HepG2 (cell line): Measurements from ENCODE around the gene KIN. TPM values are rescaled to one million over a fixed set of nuclear protein-coding genes. Genes with fewer than 3 reads are reported as not detected.

Experiments
- HIC2 ChIP-seq: sonication (generic); formaldehyde crosslinking; IDR thresholded peaks from 2 replicates; pipeline ENCODE4 v1.9.0; 2022; ENCODE audit warnings: low read depth, missing genetic modification reagents
- KDM5A ChIP-seq: fragments of 200-600 bp; sonication (generic); IDR thresholded peaks from 2 replicates; pipeline ENCODE4 v1.7.0; 2018; ENCODE audit warnings: antibody characterized with exemption, mild to moderate bottlenecking, low read length, borderline replicate concordance
- KLF13 ChIP-seq: sonication (generic); formaldehyde crosslinking; IDR thresholded peaks from 2 replicates; pipeline ENCODE4 v1.4.0; 2020; ENCODE audit warnings: mild to moderate bottlenecking, missing genetic modification reagents
- PHB2 ChIP-seq: fragments of 450-650 bp; IDR thresholded peaks from 2 replicates; pipeline ENCODE4 v1.6.1; 2018; ENCODE audit not compliant: partially characterized antibody
- ZBTB26 ChIP-seq: IDR thresholded peaks from 2 replicates; pipeline ENCODE4 v1.6.1; 2016; ENCODE audit warnings: missing compliant biosample characterization, missing genetic modification reagents, borderline replicate concordance
- ZFP62 ChIP-seq: sonication (generic); formaldehyde crosslinking; IDR thresholded peaks from 2 replicates; pipeline ENCODE4 v1.4.0; 2020; ENCODE audit warnings: missing genetic modification reagents
- ZMYM3 ChIP-seq: sonication (generic); formaldehyde crosslinking; IDR thresholded peaks from 2 replicates; pipeline ENCODE4 v1.5.1; 2020; ENCODE audit warnings: mild to moderate bottlenecking, missing genetic modification reagents
- ZNF12 ChIP-seq: sonication (generic); formaldehyde crosslinking; IDR thresholded peaks from 2 replicates; pipeline ENCODE4 v1.5.0; 2020; ENCODE audit warnings: missing genetic modification reagents
- ZNF776 ChIP-seq: sonication (generic); formaldehyde crosslinking; IDR thresholded peaks from 2 replicates; pipeline ENCODE4 v1.4.0; 2020; ENCODE audit warnings: mild to moderate bottlenecking, missing genetic modification reagents
- ZNF891 ChIP-seq: sonication (generic); formaldehyde crosslinking; IDR thresholded peaks from 2 replicates; pipeline ENCODE4 v1.5.0; 2020; ENCODE audit warnings: mild to moderate bottlenecking, missing genetic modification reagents
- polyA plus RNA-seq, 8 experiments: library from polyadenylated mRNA; depleted of rRNA in 3 of 8; stranded (reverse) in 7 of 8; unstranded in 1 of 8; fragments of >200 nt; fragmentation: Illumina TruSeq in 4 of 8; extraction: Trizol in 4 of 8; gene quantifications; 2 replicates each; pipeline versions ENCODE4 v1.2.1 to v1.2.3, GENCODE V29; 2011 to 2016; ENCODE audit warnings: low read depth in 4 of 8, missing spikeins in 1 of 8, mixed read lengths in 1 of 8; ENCODE audit not compliant: insufficient read depth in 1 of 8
- total RNA-seq, 5 experiments: library from RNA; depleted of rRNA; stranded (reverse); fragments of >200 nt; fragmentation: Illumina TruSeq; extraction: Trizol; gene quantifications; 2 replicates each; pipeline ENCODE4 v1.2.3, GENCODE V29; 2016; ENCODE audit warnings: low read depth in 1 of 5
- TF ChIP-seq, protein P1 (sequence below): sonication (generic); formaldehyde crosslinking; IDR thresholded peaks from 2 replicates; pipeline ENCODE4 v1.4.0; 2020; ENCODE audit warnings: mild to moderate bottlenecking, low read depth, missing genetic modification reagents
- TF ChIP-seq, protein P2 (sequence below): sonication (generic); formaldehyde crosslinking; IDR thresholded peaks from 2 replicates; pipeline ENCODE4 v1.4.0; 2020; ENCODE audit warnings: mild to moderate bottlenecking, missing genetic modification reagents
- TF ChIP-seq, protein P3 (sequence below): sonication (generic); formaldehyde crosslinking; IDR thresholded peaks from 2 replicates; pipeline ENCODE4 v1.9.0; 2021; ENCODE audit warnings: missing genetic modification reagents, borderline replicate concordance
- TF ChIP-seq, protein P4 (sequence below), 2 experiments: sonication (generic) in 1 of 2; formaldehyde crosslinking in 1 of 2; IDR thresholded peaks; 2 replicates each; pipeline versions ENCODE4 v1.5.1 to v1.6.1; 2011 to 2020; ENCODE audit warnings: borderline replicate concordance in 1 of 2, low read depth in 1 of 2, low read length in 1 of 2, mild to moderate bottlenecking in 1 of 2, missing genetic modification reagents in 1 of 2, moderate library complexity in 1 of 2

Gene KIN
- total and polyA plus RNA-seq, 2 of the 13 experiments (the other 11 are each of a cell fraction or from before 2014, with no cell fraction given): 4.9 to 23.2 TPM

DNA sequence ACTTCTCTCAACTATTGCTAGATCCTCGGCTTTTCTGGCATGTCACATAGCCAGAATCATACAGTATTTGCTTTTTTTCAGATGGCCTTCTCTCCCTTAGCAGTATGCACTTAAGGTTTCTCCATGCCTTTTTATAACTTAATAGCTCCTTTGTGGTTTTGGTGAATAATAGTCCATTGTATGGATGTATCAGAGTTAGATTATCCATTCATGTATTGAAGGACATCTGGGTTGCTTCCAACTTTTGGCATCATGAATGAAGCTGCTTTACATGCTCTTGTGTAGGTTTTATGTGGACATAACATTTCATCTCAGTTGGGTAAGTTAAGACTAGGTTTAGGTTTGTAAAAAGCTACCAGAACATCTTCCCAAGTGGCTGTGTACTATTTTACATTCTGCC is 4.7 kb upstream of the KIN start (continued):
- TF ChIP-seq, protein P1, sequence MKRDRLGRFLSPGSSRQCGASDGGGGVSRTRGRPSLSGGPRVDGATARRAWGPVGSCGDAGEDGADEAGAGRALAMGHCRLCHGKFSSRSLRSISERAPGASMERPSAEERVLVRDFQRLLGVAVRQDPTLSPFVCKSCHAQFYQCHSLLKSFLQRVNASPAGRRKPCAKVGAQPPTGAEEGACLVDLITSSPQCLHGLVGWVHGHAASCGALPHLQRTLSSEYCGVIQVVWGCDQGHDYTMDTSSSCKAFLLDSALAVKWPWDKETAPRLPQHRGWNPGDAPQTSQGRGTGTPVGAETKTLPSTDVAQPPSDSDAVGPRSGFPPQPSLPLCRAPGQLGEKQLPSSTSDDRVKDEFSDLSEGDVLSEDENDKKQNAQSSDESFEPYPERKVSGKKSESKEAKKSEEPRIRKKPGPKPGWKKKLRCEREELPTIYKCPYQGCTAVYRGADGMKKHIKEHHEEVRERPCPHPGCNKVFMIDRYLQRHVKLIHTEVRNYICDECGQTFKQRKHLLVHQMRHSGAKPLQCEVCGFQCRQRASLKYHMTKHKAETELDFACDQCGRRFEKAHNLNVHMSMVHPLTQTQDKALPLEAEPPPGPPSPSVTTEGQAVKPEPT (CRISPR knock-in tag): no peak
- no peak for TF ChIP-seq ZNF776 (CRISPR knock-in tag)
- TF ChIP-seq ZNF891 (CRISPR knock-in tag): no peak
- TF ChIP-seq, protein P2, sequence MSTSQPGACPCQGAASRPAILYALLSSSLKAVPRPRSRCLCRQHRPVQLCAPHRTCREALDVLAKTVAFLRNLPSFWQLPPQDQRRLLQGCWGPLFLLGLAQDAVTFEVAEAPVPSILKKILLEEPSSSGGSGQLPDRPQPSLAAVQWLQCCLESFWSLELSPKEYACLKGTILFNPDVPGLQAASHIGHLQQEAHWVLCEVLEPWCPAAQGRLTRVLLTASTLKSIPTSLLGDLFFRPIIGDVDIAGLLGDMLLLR: no peak
- TF ChIP-seq ZMYM3 (CRISPR knock-in tag): no peak
- TF ChIP-seq, protein P3, sequence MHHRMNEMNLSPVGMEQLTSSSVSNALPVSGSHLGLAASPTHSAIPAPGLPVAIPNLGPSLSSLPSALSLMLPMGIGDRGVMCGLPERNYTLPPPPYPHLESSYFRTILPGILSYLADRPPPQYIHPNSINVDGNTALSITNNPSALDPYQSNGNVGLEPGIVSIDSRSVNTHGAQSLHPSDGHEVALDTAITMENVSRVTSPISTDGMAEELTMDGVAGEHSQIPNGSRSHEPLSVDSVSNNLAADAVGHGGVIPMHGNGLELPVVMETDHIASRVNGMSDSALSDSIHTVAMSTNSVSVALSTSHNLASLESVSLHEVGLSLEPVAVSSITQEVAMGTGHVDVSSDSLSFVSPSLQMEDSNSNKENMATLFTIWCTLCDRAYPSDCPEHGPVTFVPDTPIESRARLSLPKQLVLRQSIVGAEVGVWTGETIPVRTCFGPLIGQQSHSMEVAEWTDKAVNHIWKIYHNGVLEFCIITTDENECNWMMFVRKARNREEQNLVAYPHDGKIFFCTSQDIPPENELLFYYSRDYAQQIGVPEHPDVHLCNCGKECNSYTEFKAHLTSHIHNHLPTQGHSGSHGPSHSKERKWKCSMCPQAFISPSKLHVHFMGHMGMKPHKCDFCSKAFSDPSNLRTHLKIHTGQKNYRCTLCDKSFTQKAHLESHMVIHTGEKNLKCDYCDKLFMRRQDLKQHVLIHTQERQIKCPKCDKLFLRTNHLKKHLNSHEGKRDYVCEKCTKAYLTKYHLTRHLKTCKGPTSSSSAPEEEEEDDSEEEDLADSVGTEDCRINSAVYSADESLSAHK (CRISPR knock-in tag): no peak
- no peak for TF ChIP-seq PHB2
- TF ChIP-seq ZBTB26 (CRISPR knock-in tag): no peak
- TF ChIP-seq, protein P4, sequence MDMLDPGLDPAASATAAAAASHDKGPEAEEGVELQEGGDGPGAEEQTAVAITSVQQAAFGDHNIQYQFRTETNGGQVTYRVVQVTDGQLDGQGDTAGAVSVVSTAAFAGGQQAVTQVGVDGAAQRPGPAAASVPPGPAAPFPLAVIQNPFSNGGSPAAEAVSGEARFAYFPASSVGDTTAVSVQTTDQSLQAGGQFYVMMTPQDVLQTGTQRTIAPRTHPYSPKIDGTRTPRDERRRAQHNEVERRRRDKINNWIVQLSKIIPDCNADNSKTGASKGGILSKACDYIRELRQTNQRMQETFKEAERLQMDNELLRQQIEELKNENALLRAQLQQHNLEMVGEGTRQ (IDR thresholded peaks at IDR 0.05; ENCODE audit: low read depth, low read length): no peak
- TF ChIP-seq, protein P4 (CRISPR knock-in tag; IDR thresholded peaks at IDR 0.05; ENCODE audit: borderline replicate concordance): no peak
- no peak for TF ChIP-seq ZNF12 (CRISPR knock-in tag)
- TF ChIP-seq HIC2: no peak
- TF ChIP-seq ZFP62 (CRISPR knock-in tag): no peak
- no peak for TF ChIP-seq KLF13 (CRISPR knock-in tag)
- no peak for TF ChIP-seq KDM5A
